GM12864 (cell line): ENCODE results near the gene GRM7.

ENCODE experiments used
- DNase-seq: peaks from one replicate; pipeline ENCODE4 v3.0.0-alpha.2; 2011; ENCODE audit warnings: low read depth
- H3K4me3 ChIP-seq: 2 replicates; pipeline ENCODE4 v1.5.1; 2011; ENCODE audit warnings: mild to moderate bottlenecking, low read depth, low read length, control low read depth
- CTCF ChIP-seq: IDR thresholded peaks from 2 replicates; pipeline ENCODE4 v1.5.1; 2011; ENCODE audit warnings: low read depth, mild to moderate bottlenecking, moderate library complexity, low read length, control low read depth, inconsistent platforms; ENCODE audit errors: missing control alignments

The GRM7 gene

GRCh38 chr3:7396534-7396933 is 535.6 kb downstream of the GRM7 start:
- H3K4me3 ChIP-seq, result no peak overlapping the region
- DNase-seq, result no peak
- TF ChIP-seq CTCF, result no peak

GRCh38 chr3:7397097-7397496 is 536.2 kb downstream of the GRM7 start:
- TF ChIP-seq CTCF, result no peak
- no peak overlapping the region for H3K4me3 ChIP-seq
- no peak for DNase-seq

- no peak for DNase-seq
- no peak overlapping the region for H3K4me3 ChIP-seq
- TF ChIP-seq CTCF, result no peak
Observed at GRCh38 chr3:7400360-7400759, 539.4 kb downstream of the GRM7 start.

- H3K4me3 ChIP-seq, result no peak overlapping the region
- DNase-seq, result no peak
- TF ChIP-seq CTCF, result no peak
Observed at GRCh38 chr3:7401418-7401817, 540.5 kb downstream of the GRM7 start.

- no peak for DNase-seq
- no peak overlapping the region for H3K4me3 ChIP-seq
- no peak for TF ChIP-seq CTCF
Observed at GRCh38 chr3:7407107-7407506, 546.2 kb downstream of the GRM7 start.

GRCh38 chr3:7410782-7411181 is 549.9 kb downstream of the GRM7 start:
- no peak for DNase-seq
- no peak overlapping the region for H3K4me3 ChIP-seq
- TF ChIP-seq CTCF, result no peak

GRCh38 chr3:7421065-7421464 is 560.1 kb downstream of the GRM7 start:
- DNase-seq, result no peak
- no peak overlapping the region for H3K4me3 ChIP-seq
- no peak for TF ChIP-seq CTCF
